Liver (tissue), 9 donors: Measurements from ENCODE around the gene FAM8A1. TPM values are rescaled to one million over a fixed set of nuclear protein-coding genes. Genes with fewer than 3 reads are reported as not detected.

Experiments used
- DNase-seq: peaks from one replicate; pipeline ENCODE4 v3.0.0-alpha.2; 2017; ENCODE audit warnings: low spot score
- H3K27ac ChIP-seq, 2 donors: one replicate each; pipeline ENCODE4 v1.7.0; 2013; ENCODE audit warnings: inconsistent platforms in 2 of 2, low read length in 2 of 2, control low read depth in 1 of 2, low read depth in 1 of 2, mild to moderate bottlenecking in 1 of 2
- H3K27me3 ChIP-seq, 4 donors: one replicate each; pipeline versions ENCODE4 v1.6.1 to v1.7.0; 2013; ENCODE audit warnings: low read length in 3 of 4, inconsistent platforms in 1 of 4, mild to moderate bottlenecking in 1 of 4, moderate library complexity in 1 of 4; ENCODE audit not compliant: control insufficient read depth in 4 of 4, insufficient read depth in 4 of 4
- H3K36me3 ChIP-seq, 4 donors: one replicate each; pipeline versions ENCODE4 v1.6.1 to v1.7.0; 2013; ENCODE audit warnings: low read length in 3 of 4, mild to moderate bottlenecking in 3 of 4, low read depth in 1 of 4, moderate library complexity in 1 of 4; ENCODE audit not compliant: control insufficient read depth in 4 of 4, insufficient read depth in 3 of 4
- H3K4me1 ChIP-seq, 4 donors: one replicate each; pipeline versions ENCODE4 v1.6.1 to v1.7.0; 2013; ENCODE audit warnings: low read length in 3 of 4, mild to moderate bottlenecking in 3 of 4, moderate library complexity in 1 of 4; ENCODE audit not compliant: control insufficient read depth in 4 of 4, insufficient read depth in 4 of 4
- H3K4me3 ChIP-seq, 3 donors: one replicate each; pipeline versions ENCODE4 v1.6.1 to v1.7.0; 2013; ENCODE audit warnings: low read length in 3 of 3, control low read depth in 1 of 3, low read depth in 1 of 3, mild to moderate bottlenecking in 1 of 3
- H3K9ac ChIP-seq, 2 donors: one replicate each; pipeline ENCODE4 v1.7.0; 2013; ENCODE audit warnings: low read length in 2 of 2, mild to moderate bottlenecking in 2 of 2, moderate library complexity in 2 of 2, control low read depth in 1 of 2, low read depth in 1 of 2
- H3K9me3 ChIP-seq, 4 donors: one replicate each; pipeline versions ENCODE4 v1.6.1 to v1.7.0; 2013; ENCODE audit warnings: low read length in 3 of 4; ENCODE audit not compliant: control insufficient read depth in 4 of 4
- ATF3 ChIP-seq: IDR thresholded peaks from 2 replicates; pipeline ENCODE4 v1.6.1; 2016; ENCODE audit warnings: antibody characterized with exemption
- CTCF ChIP-seq: fragments of 150-350 bp; IDR thresholded peaks from 2 replicates; pipeline ENCODE4 v1.5.1; 2017; ENCODE audit warnings: improper control_type of control experiment, low read depth, low read length; ENCODE audit not compliant: missing input control
- EGR1 ChIP-seq, 2 donors: IDR thresholded peaks; 2 replicates each; pipeline ENCODE4 v1.6.1; 2016 to 2018; ENCODE audit warnings: antibody characterized with exemption in 2 of 2, low read depth in 2 of 2
- FOXA1 ChIP-seq: IDR thresholded peaks from 2 replicates; pipeline ENCODE4 v1.6.1; 2016; ENCODE audit warnings: antibody characterized with exemption
- FOXA2 ChIP-seq: IDR thresholded peaks from 2 replicates; pipeline ENCODE4 v1.6.1; 2016; ENCODE audit warnings: antibody characterized with exemption
- GABPA ChIP-seq, 2 donors: IDR thresholded peaks in 1 of 2; conservative IDR thresholded peaks in 1 of 2; 2 replicates each; pipeline ENCODE4 v1.6.1; 2016; ENCODE audit warnings: antibody characterized with exemption in 2 of 2, mild to moderate bottlenecking in 1 of 2, moderate library complexity in 1 of 2
- HNF4A ChIP-seq, 2 donors: conservative IDR thresholded peaks; 2 replicates each; pipeline ENCODE4 v1.6.1; 2016; ENCODE audit warnings: antibody characterized with exemption in 2 of 2, mild to moderate bottlenecking in 2 of 2
- HNF4G ChIP-seq: IDR thresholded peaks from 2 replicates; pipeline ENCODE4 v1.6.1; 2016; ENCODE audit warnings: antibody characterized with exemption
- JUND ChIP-seq, 2 donors: IDR thresholded peaks; 2 replicates each; pipeline ENCODE4 v1.6.1; 2016; ENCODE audit warnings: antibody characterized with exemption in 2 of 2
- MAX ChIP-seq: IDR thresholded peaks from 2 replicates; pipeline ENCODE4 v1.6.1; 2016; ENCODE audit warnings: antibody characterized with exemption
- NR2F2 ChIP-seq: IDR thresholded peaks from 2 replicates; pipeline ENCODE4 v1.6.1; 2016; ENCODE audit warnings: antibody characterized with exemption
- RAD21 ChIP-seq, 2 donors: IDR thresholded peaks; 2 replicates each; pipeline ENCODE4 v1.6.1; 2016; ENCODE audit warnings: antibody characterized with exemption in 2 of 2, mild to moderate bottlenecking in 2 of 2
- REST ChIP-seq: IDR thresholded peaks from 2 replicates; pipeline ENCODE4 v1.6.1; 2016; ENCODE audit warnings: antibody characterized with exemption, mild to moderate bottlenecking
- RXRA ChIP-seq, 2 donors: IDR thresholded peaks; 2 replicates each; pipeline ENCODE4 v1.6.1; 2017 to 2018; ENCODE audit warnings: antibody characterized with exemption in 2 of 2, mild to moderate bottlenecking in 1 of 2
- SP1 ChIP-seq: IDR thresholded peaks from 2 replicates; pipeline ENCODE4 v1.6.1; 2018; ENCODE audit warnings: antibody characterized with exemption, mild to moderate bottlenecking
- TAF1 ChIP-seq: conservative IDR thresholded peaks from 2 replicates; pipeline ENCODE4 v1.6.1; 2016; ENCODE audit warnings: antibody characterized with exemption, mild to moderate bottlenecking
- YY1 ChIP-seq: IDR thresholded peaks from 2 replicates; pipeline ENCODE4 v1.6.1; 2016; ENCODE audit warnings: antibody characterized with exemption, mild to moderate bottlenecking
- ZBTB33 ChIP-seq: IDR thresholded peaks from 2 replicates; pipeline ENCODE4 v1.6.1; 2016; ENCODE audit warnings: antibody characterized with exemption
- WGBS: extraction: QIAGEN DNeasy Blood & Tissue Kit; methylation state at CpG from one replicate; pipeline ENCODE4 v1.1.7; 2013; 5-methylcytosine and 5-hydroxymethylcytosine counted together
- polyA plus RNA-seq, 2 donors: library from polyadenylated mRNA; stranded (reverse) in 1 of 2; unstranded in 1 of 2; fragments of 200-250 nt in 1 of 2; fragments of >200 nt in 1 of 2; fragmentation: Nextera tagmentation in 1 of 2; extraction: Ambion mirVana in 1 of 2; gene quantifications; one replicate each; pipeline versions ENCODE4 v1.2.1 to v1.2.3, GENCODE V29; 2013 to 2015
- total RNA-seq, 2 donors: library from RNA; depleted of rRNA; stranded (reverse); fragments of >200 nt; gene quantifications; one replicate each; pipeline ENCODE4 v1.2.3, GENCODE V29; 2014
- donor health status: healthy.
- donor health status: healthy.
- donor health status: healthy.
- donor health status: healthy.
- donor health status: healthy.

FAM8A1 gene
- total and polyA plus RNA-seq, 4 donors: 20.7 to 47.2 (median 20.9) TPM

- no peak for TF ChIP-seq RXRA (IDR thresholded peaks at IDR 0.05)
- TF ChIP-seq SP1: no peak
- no peak for TF ChIP-seq FOXA2
- TF ChIP-seq NR2F2: no peak
- TF ChIP-seq HNF4G: no peak
- TF ChIP-seq EGR1 (IDR thresholded peaks at IDR 0.05; ENCODE audit: low read depth in 2 of 2): no peak
- no peak for TF ChIP-seq ATF3
- TF ChIP-seq RAD21 (IDR thresholded peaks at IDR 0.05): no peak
- no peak for TF ChIP-seq MAX
- no peak for TF ChIP-seq GABPA (IDR thresholded peaks at IDR 0.05 in 1 of 2, conservative IDR thresholded peaks at IDR 0.05 in 1 of 2)
- no peak for TF ChIP-seq REST
- no peak for TF ChIP-seq CTCF
- no peak for TF ChIP-seq ZBTB33
- no peak for TF ChIP-seq HNF4A (conservative IDR thresholded peaks at IDR 0.05)
- TF ChIP-seq FOXA1: no peak
- no peak for TF ChIP-seq JUND (IDR thresholded peaks at IDR 0.05)
- no peak for TF ChIP-seq YY1
- TF ChIP-seq TAF1: no peak
- Histone ChIP-seq H3K36me3 (no peaks in the 10 kb centered on the region), H3K9me3 (no peaks in the 10 kb centered on the region), H3K4me3 (no peak overlapping the region), H3K27ac (peak overlapping the region in 1 of 2 donors; percentile 37), H3K9ac (no peak overlapping the region), H3K27me3 (no peaks in the 10 kb centered on the region), H3K4me1 (no peaks in the 10 kb centered on the region)
- DNase-seq: no peak
- WGBS: 85% methylated on average over 1 of the region's 1 CpG
Measured at GRCh38 chr6:17591287-17591686, 8.8 kb upstream of the FAM8A1 start.
